Loucy (cell line): ENCODE measurements around the gene CD209.

Source experiments
- H2AFZ ChIP-seq: fragments of 200-600 bp; sonication (generic); 2 replicates; pipeline ENCODE4 v1.6.0; 2016; ENCODE audit warnings: antibody characterized with exemption, mild to moderate bottlenecking, low read length, moderate library complexity
- H3F3A ChIP-seq: fragments of 200-600 bp; 2 replicates; pipeline ENCODE4 v1.6.0; 2016; ENCODE audit warnings: antibody characterized with exemption, low read depth, mild to moderate bottlenecking
- H3K27me3 ChIP-seq: fragments of 200-600 bp; sonication (generic); 2 replicates; pipeline ENCODE4 v1.6.1; 2014; ENCODE audit warnings: low read length, mild to moderate bottlenecking; ENCODE audit not compliant: insufficient read depth, poor library complexity, severe bottlenecking
- H3K36me3 ChIP-seq: fragments of 200-600 bp; sonication (generic); 2 replicates; pipeline ENCODE4 v1.6.1; 2016; ENCODE audit warnings: low read length; ENCODE audit not compliant: insufficient read depth
- H3K4me1 ChIP-seq: fragments of 200-600 bp; sonication (generic); 2 replicates; pipeline ENCODE4 v1.5.1; 2014; ENCODE audit warnings: low read length, mild to moderate bottlenecking; ENCODE audit not compliant: insufficient read depth, poor library complexity, severe bottlenecking
- H3K4me2 ChIP-seq: fragments of 200-600 bp; sonication (generic); 2 replicates; pipeline ENCODE4 v1.6.0; 2014; ENCODE audit warnings: antibody characterized with exemption, low read length, low read depth, mild to moderate bottlenecking; ENCODE audit not compliant: poor library complexity, severe bottlenecking
- H3K4me3 ChIP-seq: fragments of 200-600 bp; sonication (generic); 2 replicates; pipeline ENCODE4 v1.5.1; 2014; ENCODE audit warnings: low read length, mild to moderate bottlenecking, mixed read lengths; ENCODE audit not compliant: poor library complexity, severe bottlenecking
- H3K79me2 ChIP-seq: fragments of 200-600 bp; sonication (generic); 2 replicates; pipeline ENCODE4 v1.6.1; 2014; ENCODE audit warnings: low read length; ENCODE audit not compliant: insufficient read depth
- H3K9ac ChIP-seq: fragments of 200-600 bp; sonication (generic); 2 replicates; pipeline ENCODE4 v1.6.0; 2014; ENCODE audit warnings: mild to moderate bottlenecking, low read depth, low read length, moderate library complexity; ENCODE audit not compliant: poor library complexity, severe bottlenecking
- H3K9me2 ChIP-seq: fragments of 200-600 bp; sonication (generic); replicated peaks from 2 replicates; pipeline ENCODE4 v1.6.1; 2016; ENCODE audit warnings: low read depth, low read length, mixed read lengths
- H3K9me3 ChIP-seq: fragments of 200-600 bp; sonication (generic); 2 replicates; pipeline ENCODE4 v1.6.1; 2014; ENCODE audit warnings: mild to moderate bottlenecking, antibody characterized with exemption, low read length, low read depth; ENCODE audit not compliant: insufficient read depth
- H4K20me1 ChIP-seq: fragments of 200-600 bp; sonication (generic); 2 replicates; pipeline ENCODE4 v1.6.0; 2014; ENCODE audit warnings: antibody characterized with exemption, low read length, mild to moderate bottlenecking; ENCODE audit not compliant: insufficient read depth, poor library complexity, severe bottlenecking
- EZH2phosphoT487 ChIP-seq: fragments of 200-600 bp; IDR thresholded peaks from 2 replicates; pipeline ENCODE4 v1.6.1; 2018; ENCODE audit warnings: antibody characterized with exemption, mild to moderate bottlenecking, moderate library complexity, borderline replicate concordance
- TF ChIP-seq, protein P1 (sequence below): fragments of 200-600 bp; sonication (generic); conservative IDR thresholded peaks from 2 replicates; pipeline ENCODE4 v1.5.1; 2014; ENCODE audit warnings: mild to moderate bottlenecking, antibody characterized with exemption, low read length

Gene CD209

DNA sequence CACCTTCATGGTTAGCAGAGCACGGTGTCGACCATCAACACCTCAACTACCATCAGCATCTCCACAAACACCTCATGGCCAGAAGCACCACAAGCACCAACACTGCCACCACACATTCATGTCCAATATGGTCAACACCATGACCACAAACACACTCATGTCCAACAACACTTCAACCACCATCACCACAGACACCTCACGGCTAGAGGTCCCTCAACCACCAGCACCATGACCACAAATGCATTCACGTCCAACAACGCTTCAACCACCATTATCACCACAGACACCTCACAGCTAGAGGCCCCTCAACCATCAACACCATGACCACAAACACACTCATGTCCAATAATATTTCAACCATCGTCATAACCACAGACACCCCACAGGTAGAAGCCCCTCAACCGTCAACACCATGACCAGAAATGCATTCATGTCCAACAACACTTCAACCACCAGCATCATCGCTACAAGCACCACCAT, 56.5 kb downstream of the CD209 start:
- Histone ChIP-seq H3K4me2 (no peak overlapping the region), H3K9me3 (no peaks in the 10 kb centered on the region), H4K20me1 (no peaks in the 10 kb centered on the region), H3F3A (no peaks in the 10 kb centered on the region), H2AFZ (no peak overlapping the region), H3K4me1 (no peaks in the 10 kb centered on the region), H3K9ac (no peak overlapping the region), H3K79me2 (no peaks in the 10 kb centered on the region), H3K27me3 (no peaks in the 10 kb centered on the region), H3K4me3 (no peak overlapping the region), H3K36me3 (no peaks in the 10 kb centered on the region), H3K9me2 (no peaks in the 10 kb centered on the region)
- TF ChIP-seq EZH2phosphoT487: no peak
- TF ChIP-seq, protein P1, sequence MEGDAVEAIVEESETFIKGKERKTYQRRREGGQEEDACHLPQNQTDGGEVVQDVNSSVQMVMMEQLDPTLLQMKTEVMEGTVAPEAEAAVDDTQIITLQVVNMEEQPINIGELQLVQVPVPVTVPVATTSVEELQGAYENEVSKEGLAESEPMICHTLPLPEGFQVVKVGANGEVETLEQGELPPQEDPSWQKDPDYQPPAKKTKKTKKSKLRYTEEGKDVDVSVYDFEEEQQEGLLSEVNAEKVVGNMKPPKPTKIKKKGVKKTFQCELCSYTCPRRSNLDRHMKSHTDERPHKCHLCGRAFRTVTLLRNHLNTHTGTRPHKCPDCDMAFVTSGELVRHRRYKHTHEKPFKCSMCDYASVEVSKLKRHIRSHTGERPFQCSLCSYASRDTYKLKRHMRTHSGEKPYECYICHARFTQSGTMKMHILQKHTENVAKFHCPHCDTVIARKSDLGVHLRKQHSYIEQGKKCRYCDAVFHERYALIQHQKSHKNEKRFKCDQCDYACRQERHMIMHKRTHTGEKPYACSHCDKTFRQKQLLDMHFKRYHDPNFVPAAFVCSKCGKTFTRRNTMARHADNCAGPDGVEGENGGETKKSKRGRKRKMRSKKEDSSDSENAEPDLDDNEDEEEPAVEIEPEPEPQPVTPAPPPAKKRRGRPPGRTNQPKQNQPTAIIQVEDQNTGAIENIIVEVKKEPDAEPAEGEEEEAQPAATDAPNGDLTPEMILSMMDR: no peak
